Right atrium auricular region (tissue), 2 donors: ENCODE results near the gene CACNA1D. TPM values are rescaled to one million over a fixed set of nuclear protein-coding genes. Genes with fewer than 3 reads are reported as not detected.

Experiments used
- DNase-seq: peaks from one replicate; pipeline ENCODE4 v3.0.0-alpha.2; 2019; ENCODE audit warnings: low spot score
- H3K27ac ChIP-seq, 2 donors: fragments of 200-600 bp; sonication (generic); 1 replicate in 1 of 2; 2 replicates in 1 of 2; pipeline ENCODE4 v1.5.1; 2016 to 2019
- H3K27me3 ChIP-seq, 2 donors: fragments of 200-600 bp; sonication (generic); one replicate each; pipeline versions ENCODE4 v1.5.1 to v1.6.0; 2017 to 2019
- H3K36me3 ChIP-seq: fragments of 200-600 bp; sonication (generic); one replicate; pipeline ENCODE4 v1.5.1; 2016
- H3K4me1 ChIP-seq, 2 donors: fragments of 200-600 bp; sonication (generic); one replicate each; pipeline versions ENCODE4 v1.5.1 to v1.6.0; 2017 to 2019
- H3K4me3 ChIP-seq, 2 donors: fragments of 200-600 bp; sonication (generic); 1 replicate in 1 of 2; 2 replicates in 1 of 2; pipeline ENCODE4 v1.5.1; 2017 to 2019; ENCODE audit warnings: mild to moderate bottlenecking in 1 of 2, moderate library complexity in 1 of 2
- H3K9me3 ChIP-seq, 2 donors: fragments of 200-600 bp; sonication (generic); one replicate each; pipeline ENCODE4 v1.5.1; 2019
- total RNA-seq, 2 donors: library from RNA; depleted of rRNA; stranded (reverse); fragments of >200 nt; gene quantifications; one replicate each; pipeline ENCODE4 v1.1.0, GENCODE V29; 2016
- TF ChIP-seq, protein P1 (sequence below), 2 donors: fragments of 200-600 bp; sonication (generic); IDR thresholded peaks; one replicate each; pipeline ENCODE4 v1.5.1; 2019; ENCODE audit warnings: antibody characterized with exemption in 2 of 2

Gene CACNA1D
- total RNA-seq, 2 donors from 2014 or later, result 2.7 to 9.6 TPM

DNA sequence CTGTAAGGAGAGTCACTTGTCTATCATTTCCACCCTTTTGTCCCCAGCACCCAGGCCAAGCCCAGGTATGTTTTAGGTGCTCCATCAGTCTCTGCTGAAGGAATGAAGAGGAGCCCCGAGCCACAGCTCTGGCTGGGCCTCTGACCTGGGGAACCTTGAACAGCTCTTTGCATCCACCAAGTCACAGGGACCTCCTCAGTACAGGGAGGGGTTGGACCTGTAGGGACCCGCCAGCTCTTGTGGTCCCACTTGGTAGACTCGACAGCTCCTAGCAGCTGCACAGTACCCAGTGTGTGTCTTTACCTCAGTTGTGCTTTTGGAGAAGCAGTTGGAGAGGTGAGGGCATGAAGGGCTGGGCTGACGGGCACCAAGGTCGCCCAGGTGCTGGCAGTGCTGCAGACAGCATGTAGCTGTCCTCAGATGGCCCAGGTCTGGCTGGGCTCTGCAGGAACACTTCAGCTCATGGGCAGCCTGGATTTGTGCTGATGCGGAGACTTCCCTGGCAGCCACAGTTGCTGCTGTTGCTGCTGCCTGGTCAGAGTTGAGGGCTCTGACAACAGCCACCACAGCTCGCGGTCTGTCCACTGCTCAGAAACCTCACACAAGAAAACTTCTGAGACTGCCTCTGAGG lies 123.6 kb downstream of the CACNA1D start:
- TF ChIP-seq, protein P1, sequence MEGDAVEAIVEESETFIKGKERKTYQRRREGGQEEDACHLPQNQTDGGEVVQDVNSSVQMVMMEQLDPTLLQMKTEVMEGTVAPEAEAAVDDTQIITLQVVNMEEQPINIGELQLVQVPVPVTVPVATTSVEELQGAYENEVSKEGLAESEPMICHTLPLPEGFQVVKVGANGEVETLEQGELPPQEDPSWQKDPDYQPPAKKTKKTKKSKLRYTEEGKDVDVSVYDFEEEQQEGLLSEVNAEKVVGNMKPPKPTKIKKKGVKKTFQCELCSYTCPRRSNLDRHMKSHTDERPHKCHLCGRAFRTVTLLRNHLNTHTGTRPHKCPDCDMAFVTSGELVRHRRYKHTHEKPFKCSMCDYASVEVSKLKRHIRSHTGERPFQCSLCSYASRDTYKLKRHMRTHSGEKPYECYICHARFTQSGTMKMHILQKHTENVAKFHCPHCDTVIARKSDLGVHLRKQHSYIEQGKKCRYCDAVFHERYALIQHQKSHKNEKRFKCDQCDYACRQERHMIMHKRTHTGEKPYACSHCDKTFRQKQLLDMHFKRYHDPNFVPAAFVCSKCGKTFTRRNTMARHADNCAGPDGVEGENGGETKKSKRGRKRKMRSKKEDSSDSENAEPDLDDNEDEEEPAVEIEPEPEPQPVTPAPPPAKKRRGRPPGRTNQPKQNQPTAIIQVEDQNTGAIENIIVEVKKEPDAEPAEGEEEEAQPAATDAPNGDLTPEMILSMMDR (IDR thresholded peaks at IDR 0.05), result no peak
- Histone ChIP-seq H3K4me3 (no peak overlapping the region), H3K27ac (no peak overlapping the region), H3K27me3 (no peaks in the 10 kb centered on the region), H3K4me1 (no peaks in the 10 kb centered on the region), H3K36me3 (no peaks in the 10 kb centered on the region), H3K9me3 (no peaks in the 10 kb centered on the region)
- no peak for DNase-seq

DNA sequence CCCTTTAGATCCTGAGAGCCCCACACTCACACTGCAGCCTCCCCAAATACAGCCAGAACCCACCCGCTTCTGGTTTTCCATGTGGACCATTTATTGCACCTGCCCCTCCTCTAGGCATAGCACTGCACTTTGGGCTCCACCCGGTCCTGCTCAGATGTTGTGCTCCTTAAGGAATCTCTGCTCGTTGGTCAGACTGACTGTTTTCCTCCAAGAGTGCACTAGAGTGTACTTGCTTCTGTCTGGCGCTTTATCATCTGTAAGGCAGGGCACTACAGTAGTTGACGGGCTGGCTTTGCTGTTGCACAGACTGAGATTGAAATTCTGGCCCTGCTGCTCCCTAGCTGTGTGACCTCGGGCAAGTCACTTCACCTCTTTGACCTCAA lies 124.1 kb downstream of the CACNA1D start:
- Histone ChIP-seq H3K4me3 (no peak overlapping the region), H3K36me3 (no peaks in the 10 kb centered on the region), H3K27me3 (no peaks in the 10 kb centered on the region), H3K27ac (no peak overlapping the region), H3K9me3 (no peaks in the 10 kb centered on the region), H3K4me1 (no peaks in the 10 kb centered on the region)
- no peak for DNase-seq
- TF ChIP-seq, protein P1 (IDR thresholded peaks at IDR 0.05), result no peak

DNA sequence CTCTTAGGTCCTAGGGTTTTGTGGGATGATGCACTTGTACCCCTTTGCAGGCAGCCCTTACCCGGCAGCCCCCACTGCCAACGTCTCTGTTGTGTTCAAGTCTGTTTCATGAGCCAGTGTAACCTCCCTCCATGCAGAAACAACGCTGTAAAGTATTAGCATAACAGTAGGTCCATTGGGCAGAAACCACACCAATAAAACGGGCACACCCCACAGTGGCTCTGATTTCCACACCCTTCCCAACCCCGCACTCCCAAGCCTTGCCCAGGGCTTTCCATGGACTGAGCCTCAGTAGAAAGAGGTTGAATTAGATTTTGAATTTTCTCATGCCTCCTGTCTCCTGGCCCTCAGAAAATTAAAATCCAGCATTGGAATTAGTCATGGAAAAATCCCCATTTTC lies 124.5 kb downstream of the CACNA1D start:
- TF ChIP-seq, protein P1 (IDR thresholded peaks at IDR 0.05), result no peak
- Histone ChIP-seq H3K4me1 (no peaks in the 10 kb centered on the region), H3K27ac (no peak overlapping the region)

DNA sequence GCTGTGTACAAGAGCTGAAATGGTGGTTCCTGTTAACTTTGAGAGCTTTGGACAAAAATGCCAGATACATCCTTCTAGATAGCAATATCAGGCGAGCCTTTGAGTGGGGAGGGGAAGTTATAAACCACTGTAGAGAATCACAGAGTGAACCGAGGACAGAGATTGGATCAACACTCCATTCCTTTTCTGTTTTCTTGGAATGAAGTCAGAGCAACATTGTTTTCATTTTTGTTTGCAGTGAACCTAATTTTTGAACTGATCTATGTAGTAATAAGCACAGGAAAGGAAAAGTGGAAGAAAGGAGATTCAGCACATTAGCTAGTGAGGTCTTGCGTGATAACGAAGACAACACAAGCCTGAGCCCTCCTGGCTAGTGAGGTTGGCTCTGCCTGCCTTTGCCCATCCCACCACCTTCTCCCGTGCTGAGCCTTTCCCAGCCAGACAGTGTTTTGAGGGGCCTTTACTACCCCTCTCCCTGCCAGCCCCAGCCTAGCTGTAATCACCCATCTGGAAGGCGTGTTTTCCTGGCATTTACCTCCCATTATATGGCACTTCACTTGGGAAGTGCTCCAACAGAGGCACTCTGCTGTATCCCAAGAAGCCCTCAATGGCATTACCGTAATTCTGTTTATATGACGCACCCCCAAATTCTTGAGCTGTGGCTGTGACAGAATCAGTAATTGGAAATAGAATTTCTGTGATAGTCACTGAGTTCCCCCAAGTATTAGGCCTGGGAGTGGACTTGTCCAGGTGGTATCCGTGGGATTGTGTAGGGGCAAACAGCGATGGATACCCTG lies 129.8 kb downstream of the CACNA1D start:
- no peaks in the 10 kb centered on the region for H3K9me3 ChIP-seq
- no peak overlapping the region for H3K27ac ChIP-seq
- no peaks in the 10 kb centered on the region for H3K4me1 ChIP-seq
- no peak for DNase-seq
- TF ChIP-seq, protein P1 (IDR thresholded peaks at IDR 0.05), result no peak
- no peaks in the 10 kb centered on the region for H3K36me3 ChIP-seq
- no peak overlapping the region for H3K4me3 ChIP-seq
- no peaks in the 10 kb centered on the region for H3K27me3 ChIP-seq

More for the DNA sequence above, 124.5 kb downstream of the CACNA1D start:
- Histone ChIP-seq H3K36me3 (no peaks in the 10 kb centered on the region), H3K27me3 (no peaks in the 10 kb centered on the region), H3K9me3 (no peaks in the 10 kb centered on the region), H3K4me3 (no peak overlapping the region)
- DNase-seq, result no peak

DNA sequence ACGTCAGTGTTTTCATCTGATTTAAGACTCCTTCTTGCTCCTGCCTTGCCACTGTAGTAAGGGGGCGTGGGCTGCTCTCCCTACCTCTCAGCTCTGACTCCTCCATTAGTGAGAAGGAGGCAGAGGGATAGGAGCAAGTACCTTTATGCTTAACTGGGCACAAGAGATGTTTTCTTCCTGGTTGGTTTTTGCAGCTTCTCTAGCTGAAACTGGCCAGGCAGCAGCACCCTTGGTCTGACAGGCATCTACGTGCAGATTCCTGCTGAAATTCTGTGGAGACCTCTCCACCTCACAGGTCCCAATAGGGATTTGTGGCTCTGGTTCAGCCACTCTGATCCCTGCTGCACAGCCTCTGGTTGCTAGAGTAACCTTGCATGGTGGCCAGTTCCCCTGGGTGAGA lies 132.5 kb downstream of the CACNA1D start:
- no peaks in the 10 kb centered on the region for H3K27me3 ChIP-seq
- no peaks in the 10 kb centered on the region for H3K36me3 ChIP-seq
- H3K4me1 ChIP-seq, result no peaks in the 10 kb centered on the region
- H3K27ac ChIP-seq, result no peak overlapping the region
- no peak for DNase-seq
- peaks cover 0 to 6% of the 10 kb centered on the region in 2 donors for H3K9me3 ChIP-seq
- H3K4me3 ChIP-seq, result no peak overlapping the region
- TF ChIP-seq, protein P1 (IDR thresholded peaks at IDR 0.05), result no peak
